ENCODE results near the gene TSPAN1.

DNA sequence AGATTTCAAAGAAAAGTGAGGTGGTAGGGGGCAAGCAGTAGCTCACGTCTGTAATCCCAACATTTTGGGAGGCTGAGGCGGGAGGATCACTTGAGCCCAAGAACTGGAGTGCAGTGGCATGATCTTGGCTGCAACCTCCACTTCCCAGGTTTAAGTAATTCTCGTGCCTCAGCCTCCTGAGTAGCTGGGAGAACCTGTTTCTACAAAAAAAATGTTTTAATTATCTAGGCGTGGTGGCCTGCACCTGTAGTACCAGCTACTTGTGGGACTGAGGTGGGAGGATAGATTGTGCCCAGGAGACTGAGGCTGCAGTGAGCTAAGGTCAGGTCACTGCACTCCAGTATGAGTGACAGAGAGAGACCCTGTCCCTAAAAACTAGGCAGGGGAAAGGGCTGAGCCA, 2.6 kb upstream of the TSPAN1 start:
- TF ChIP-seq MTA3 (IDR thresholded peaks at IDR 0.05; ENCODE audit: borderline replicate concordance, low read length) (no peak), ZZZ3 (IDR thresholded peaks at IDR 0.05; ENCODE audit: control insufficient read depth, insufficient read length, low read depth) (no peak), EGR1 (IDR thresholded peaks at IDR 0.05; ENCODE audit: borderline replicate concordance in 1 of 2, low read depth in 2 of 2, low read length in 2 of 2) (no peak), SIN3A (IDR thresholded peaks at IDR 0.05; ENCODE audit: low read depth, low read length) (no peak)
- TF ChIP-seq, protein P1, sequence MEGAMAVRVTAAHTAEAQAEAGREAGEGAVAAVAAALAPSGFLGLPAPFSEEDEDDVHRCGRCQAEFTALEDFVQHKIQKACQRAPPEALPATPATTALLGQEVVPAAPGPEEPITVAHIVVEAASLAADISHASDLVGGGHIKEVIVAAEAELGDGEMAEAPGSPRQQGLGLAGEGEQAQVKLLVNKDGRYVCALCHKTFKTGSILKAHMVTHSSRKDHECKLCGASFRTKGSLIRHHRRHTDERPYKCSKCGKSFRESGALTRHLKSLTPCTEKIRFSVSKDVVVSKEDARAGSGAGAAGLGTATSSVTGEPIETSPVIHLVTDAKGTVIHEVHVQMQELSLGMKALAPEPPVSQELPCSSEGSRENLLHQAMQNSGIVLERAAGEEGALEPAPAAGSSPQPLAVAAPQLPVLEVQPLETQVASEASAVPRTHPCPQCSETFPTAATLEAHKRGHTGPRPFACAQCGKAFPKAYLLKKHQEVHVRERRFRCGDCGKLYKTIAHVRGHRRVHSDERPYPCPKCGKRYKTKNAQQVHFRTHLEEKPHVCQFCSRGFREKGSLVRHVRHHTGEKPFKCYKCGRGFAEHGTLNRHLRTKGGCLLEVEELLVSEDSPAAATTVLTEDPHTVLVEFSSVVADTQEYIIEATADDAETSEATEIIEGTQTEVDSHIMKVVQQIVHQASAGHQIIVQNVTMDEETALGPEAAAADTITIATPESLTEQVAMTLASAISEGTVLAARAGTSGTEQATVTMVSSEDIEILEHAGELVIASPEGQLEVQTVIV (IDR thresholded peaks at IDR 0.05; ENCODE audit: borderline replicate concordance, partially characterized antibody) = no peak
